ENCODE data around the gene EGFL7.

EGFL7 gene

GRCh38 chr9:136720251-136720897, 57.7 kb downstream of the EGFL7 start:
- no peak for DNase-seq (ENCODE audit: extremely low spot score)
- ChIA-PET POLR2A (no interaction called here), CTCF (interaction anchor here (1.2 to 7.7 kb wide), 3 partner anchors 8 to 54 kb away, joined by 3 to 49 read pairs (median 3); no protein-coding TSS in a partner anchor)

GRCh38 chr9:136720898-136721338, 58.2 kb downstream of the EGFL7 start:
- POLR2A ChIA-PET: no interaction called here
- DNase-seq (ENCODE audit: extremely low spot score): no peak
- CTCF ChIA-PET: interaction anchor here (1.2 to 1.3 kb wide), 2 partner anchors 21 to 54 kb away, joined by 3 read pairs; no protein-coding TSS in a partner anchor
- TF ChIP-seq CTCF (IDR thresholded peaks at IDR 0.05; ENCODE audit: control extremely low read depth, extremely low read depth, low read depth, missing control alignments): no peak

More at GRCh38 chr9:136720251-136720897, 57.7 kb downstream of the EGFL7 start:
- no peak for TF ChIP-seq CTCF (IDR thresholded peaks at IDR 0.05; ENCODE audit: control extremely low read depth, extremely low read depth, low read depth, missing control alignments)

- CTCF ChIA-PET: interaction anchor here (1.2 to 1.4 kb wide), 2 partner anchors 8 to 20 kb away, joined by 3 to 4 read pairs; no protein-coding TSS in a partner anchor
- DNase-seq (ENCODE audit: extremely low spot score): no peak
- POLR2A ChIA-PET: no interaction called here
- no peak for TF ChIP-seq CTCF (IDR thresholded peaks at IDR 0.05; ENCODE audit: control extremely low read depth, extremely low read depth, low read depth, missing control alignments)
Observed at GRCh38 chr9:136721339-136722092, 58.8 kb downstream of the EGFL7 start.

All from GM10248 (cell line).